NB4 (cell line): ENCODE measurements around the gene ARHGAP1.

Experiments used
- DNase-seq: peaks from one replicate; pipeline ENCODE4 v3.0.0; 2010; ENCODE audit warnings: low read depth
- H3K4me3 ChIP-seq: one replicate; pipeline ENCODE4 v1.5.1; 2011; ENCODE audit warnings: mild to moderate bottlenecking, low read depth, low read length, moderate library complexity
- CTCF ChIP-seq: IDR thresholded peaks from one replicate; pipeline ENCODE4 v1.5.1; 2012; ENCODE audit warnings: low read depth, low read length
- MAX ChIP-seq: IDR thresholded peaks from 2 replicates; pipeline ENCODE4 v1.6.1; 2011; ENCODE audit warnings: low read depth, low read length
- MYC ChIP-seq: IDR thresholded peaks from 2 replicates; pipeline ENCODE4 v1.6.1; 2011; ENCODE audit warnings: low read depth, low read length
- POLR2A ChIP-seq: IDR thresholded peaks from 2 replicates; pipeline ENCODE4 v1.6.1; 2011; ENCODE audit warnings: mild to moderate bottlenecking; ENCODE audit not compliant: insufficient read length; ENCODE audit errors: extremely low read depth

ARHGAP1 gene

GRCh38 chr11:46725338-46726205, 25.2 kb upstream of the ARHGAP1 start:
- no peak overlapping the region for H3K4me3 ChIP-seq
- no peak for DNase-seq
- no peak for TF ChIP-seq MAX
- no peak for TF ChIP-seq MYC
- no peak for TF ChIP-seq CTCF
- TF ChIP-seq POLR2A: no peak

GRCh38 chr11:46724088-46724487, 23.7 kb upstream of the ARHGAP1 start:
- H3K4me3 ChIP-seq: no peak overlapping the region
- peak; percentile 26 for DNase-seq
- no peak for TF ChIP-seq MAX
- no peak for TF ChIP-seq POLR2A
- no peak for TF ChIP-seq CTCF
- no peak for TF ChIP-seq MYC

- no peak overlapping the region for H3K4me3 ChIP-seq
- DNase-seq: no peak
- TF ChIP-seq MYC (no peak), MAX (no peak), CTCF (no peak), POLR2A (no peak)
Measured at GRCh38 chr11:46723359-46723680, 22.9 kb upstream of the ARHGAP1 start.

- no peak for TF ChIP-seq MYC
- TF ChIP-seq MAX: no peak
- TF ChIP-seq POLR2A: no peak
- no peak for TF ChIP-seq CTCF
- DNase-seq: peak; percentile 18
- no peak overlapping the region for H3K4me3 ChIP-seq
Measured at GRCh38 chr11:46722566-46723358, 22.3 kb upstream of the ARHGAP1 start.

GRCh38 chr11:46721286-46721685, 20.9 kb upstream of the ARHGAP1 start:
- TF ChIP-seq CTCF (no peak), MYC (no peak), MAX (no peak), POLR2A (no peak)
- no peak for DNase-seq
- H3K4me3 ChIP-seq: no peak overlapping the region
